Lower leg skin (tissue), 4 donors: Measurements from ENCODE around the gene NSL1. TPM values are rescaled to one million over a fixed set of nuclear protein-coding genes. Genes with fewer than 3 reads are reported as not detected.
"Not testable (repeated sequence)": the region's sequence is repeated elsewhere in the genome, so short reads cannot be mapped to it uniquely, and the experiment has no call there.

Experiments used
- DNase-seq, 2 donors: peaks; one replicate each; pipeline ENCODE4 v3.0.0-alpha.2; 2019; ENCODE audit warnings: low spot score in 2 of 2
- H3K4me3 ChIP-seq: fragments of 200-600 bp; sonication (generic); 2 replicates; pipeline ENCODE4 v1.5.1; 2017; ENCODE audit warnings: mild to moderate bottlenecking, low read depth; ENCODE audit not compliant: poor library complexity, severe bottlenecking
- CTCF ChIP-seq, 3 donors: fragments of 450-650 bp; IDR thresholded peaks; one replicate each; pipeline ENCODE4 v1.5.1; 2016; ENCODE audit warnings: antibody characterized with exemption in 3 of 3, mild to moderate bottlenecking in 3 of 3, moderate library complexity in 2 of 3
- POLR2A ChIP-seq, 2 donors: fragments of 450-650 bp; IDR thresholded peaks; one replicate each; pipeline ENCODE4 v1.6.1; 2016 to 2017; ENCODE audit warnings: antibody characterized with exemption in 2 of 2, mild to moderate bottlenecking in 1 of 2, moderate library complexity in 1 of 2
- WGBS, 2 donors: methylation state at CpG; one replicate each; pipeline ENCODE4 v1.1.5; 2018; 5-methylcytosine and 5-hydroxymethylcytosine counted together
- intact Hi-C: fragments of 100-400 bp; cut with DNase I; formaldehyde crosslinking; loops from one replicate; pipeline ENCODE4 v1.15.0; 2023; ENCODE audit warnings: low total_unique reads
- total RNA-seq, 4 donors: library from RNA; depleted of rRNA; stranded (reverse); fragments of >200 nt; gene quantifications; one replicate each; pipeline ENCODE4 v1.1.0, GENCODE V29; 2016

NSL1 gene
- total RNA-seq, 4 donors from 2014 or later = 13.9 to 41.8 (median 30.0) TPM

- no peak overlapping the region for H3K4me3 ChIP-seq
- 83 to 88% methylated on average over 1 of the region's 1 CpG for WGBS, 2 donors
- TF ChIP-seq POLR2A (IDR thresholded peaks at IDR 0.05) (no peak), CTCF (IDR thresholded peaks at IDR 0.05) (no peak)
- no peak for DNase-seq
- intact Hi-C loops = no loop called here
Measured at GRCh38 chr1:212738330-212738729, 53.2 kb downstream of the NSL1 start.

GRCh38 chr1:212737559-212737958 lies 54.0 kb downstream of the NSL1 start:
- H3K4me3 ChIP-seq = no peak overlapping the region
- DNase-seq = no peak
- intact Hi-C loops = no loop called here
- TF ChIP-seq POLR2A (IDR thresholded peaks at IDR 0.05) = no peak
- TF ChIP-seq CTCF (IDR thresholded peaks at IDR 0.05) = no peak

GRCh38 chr1:212733109-212733508 lies 58.5 kb downstream of the NSL1 start:
- H3K4me3 ChIP-seq = no peak overlapping the region
- intact Hi-C loops = no loop called here
- 95 to 96% methylated on average over 8 of the region's 8 CpGs for WGBS, 2 donors
- DNase-seq = no peak
- TF ChIP-seq CTCF (IDR thresholded peaks at IDR 0.05) (no peak), POLR2A (IDR thresholded peaks at IDR 0.05) (no peak)

- intact Hi-C loops = no loop called here
- no peak overlapping the region for H3K4me3 ChIP-seq
- WGBS, 2 donors = 89 to 97% methylated on average over 1 of the region's 1 CpG
- no peak for DNase-seq
- TF ChIP-seq POLR2A (IDR thresholded peaks at IDR 0.05) (no peak), CTCF (IDR thresholded peaks at IDR 0.05) (no peak)
Measured at GRCh38 chr1:212731630-212732029, 59.9 kb downstream of the NSL1 start.

- no peak for TF ChIP-seq POLR2A (IDR thresholded peaks at IDR 0.05)
- no peak for TF ChIP-seq CTCF (IDR thresholded peaks at IDR 0.05)
- WGBS, 2 donors = 75 to 80% methylated on average over 5 of the region's 5 CpGs
- intact Hi-C loops = no loop called here
- DNase-seq = no peak
- H3K4me3 ChIP-seq = no peak overlapping the region
Measured at GRCh38 chr1:212728606-212729005, 63.0 kb downstream of the NSL1 start.

- H3K4me3 ChIP-seq = no peak overlapping the region
- 77% methylated on average over 13 of the region's 13 CpGs for WGBS, 2 donors
- intact Hi-C loops = no loop called here
- DNase-seq = no peak
- no peak for TF ChIP-seq POLR2A (IDR thresholded peaks at IDR 0.05)
- TF ChIP-seq CTCF (IDR thresholded peaks at IDR 0.05) = no peak
Measured at GRCh38 chr1:212727386-212728181, 64.0 kb downstream of the NSL1 start.

- intact Hi-C loops, DNase-seq, H3K4me3 ChIP-seq: not testable (repeated sequence)
- 99% methylated on average over 13 to 21 of the region's 34 CpGs for WGBS, 2 donors
Measured at GRCh38 chr1:212724679-212725078, 66.9 kb downstream of the NSL1 start.
